IMR-90 (cell line): Measurements from ENCODE around the gene MRTFA. TPM values are rescaled to one million over a fixed set of nuclear protein-coding genes. Genes with fewer than 3 reads are reported as not detected.
"Not testable (repeated sequence)": the region's sequence is repeated elsewhere in the genome, so short reads cannot be mapped to it uniquely, and the experiment has no call there.

Experiments used
- ATAC-seq: fragments of 200-7000 bp; cut with Tn5 transposase; 2 replicates; pipeline ENCODE4 v1.9.1; 2020; ENCODE audit warnings: low read depth, mild to moderate bottlenecking, moderate library complexity
- BruUV-seq: library from RNA; stranded (reverse); fragments of 400-500 nt; replicated peaks from 2 replicates; lab custom pipeline; 2021; lab: Mats Ljungman, UMichigan
- CTCF ChIA-PET: fragments of 300-600 bp; formaldehyde crosslinking; extraction: SDS; loops from one replicate; lab custom pipeline; 2021; ENCODE audit warnings: antibody characterized with exemption; lab: Yijun Ruan, JAX
- POLR2A ChIA-PET: fragments of 300-600 bp; sonication (Branson Sonifier 250); formaldehyde crosslinking; loops from one replicate; lab custom pipeline; 2022; ENCODE audit warnings: antibody characterized with exemption; ENCODE audit not compliant: unreplicated experiment; lab: Charles Lee
- DNase-seq: peaks from one replicate; pipeline ENCODE4 v3.0.0; 2013
- H2AFZ ChIP-seq: replicated peaks from 2 replicates; pipeline ENCODE3; 2013; ENCODE audit warnings: low read length, mild to moderate bottlenecking; ENCODE audit not compliant: poor library complexity
- H2AK5ac ChIP-seq: 2 replicates; pipeline ENCODE4 v1.6.1; 2013; ENCODE audit warnings: low read depth, low read length, inconsistent platforms
- H2AK9ac ChIP-seq: replicated peaks from 2 replicates; pipeline ENCODE3; 2013; ENCODE audit warnings: mild to moderate bottlenecking, low read depth, low read length, moderate library complexity; ENCODE audit not compliant: poor library complexity
- H2BK120ac ChIP-seq: 2 replicates; pipeline ENCODE4 v1.6.1; 2013; ENCODE audit warnings: low read depth, low read length, inconsistent platforms
- H2BK15ac ChIP-seq: 3 replicates; pipeline ENCODE4 v1.6.1; 2013; ENCODE audit warnings: low read depth, low read length, inconsistent platforms
- H2BK20ac ChIP-seq: 2 replicates; pipeline ENCODE4 v1.6.1; 2013; ENCODE audit warnings: low read depth, mild to moderate bottlenecking, inconsistent platforms, low read length, moderate library complexity
- H2BK5ac ChIP-seq: 2 replicates; pipeline ENCODE4 v1.6.1; 2013; ENCODE audit warnings: mild to moderate bottlenecking, low read depth, low read length, inconsistent platforms; ENCODE audit not compliant: poor library complexity, severe bottlenecking
- H3K14ac ChIP-seq: replicated peaks from 2 replicates; pipeline ENCODE4 v1.6.1; 2013; ENCODE audit warnings: low read depth, low read length, inconsistent platforms
- H3K18ac ChIP-seq: 2 replicates; pipeline ENCODE4 v1.6.1; 2013; ENCODE audit warnings: low read depth, low read length, control low read depth
- H3K23ac ChIP-seq: 2 replicates; pipeline ENCODE4 v1.6.1; 2013; ENCODE audit warnings: low read depth, low read length, inconsistent platforms
- H3K27ac ChIP-seq: 2 replicates; pipeline ENCODE4 v1.5.1; 2013; ENCODE audit warnings: mild to moderate bottlenecking, control low read depth, low read length; ENCODE audit not compliant: insufficient read depth
- H3K27me3 ChIP-seq: 2 replicates; pipeline ENCODE4 v1.6.1; 2013; ENCODE audit warnings: low read length; ENCODE audit not compliant: control insufficient read depth, insufficient read depth
- H3K36me3 ChIP-seq: 2 replicates; pipeline ENCODE4 v1.6.1; 2013; ENCODE audit warnings: low read length, mixed read lengths; ENCODE audit not compliant: control insufficient read depth, insufficient read depth
- H3K4ac ChIP-seq: 2 replicates; pipeline ENCODE4 v1.6.1; 2013; ENCODE audit warnings: low read depth, low read length, inconsistent platforms
- H3K4me1 ChIP-seq: 2 replicates; pipeline ENCODE4 v1.6.1; 2013; ENCODE audit warnings: low read length, mixed read lengths; ENCODE audit not compliant: control insufficient read depth, insufficient read depth
- H3K4me2 ChIP-seq: 2 replicates; pipeline ENCODE4 v1.6.1; 2013; ENCODE audit warnings: low read depth, mild to moderate bottlenecking, control low read depth, low read length, moderate library complexity
- H3K4me3 ChIP-seq: 2 replicates; pipeline ENCODE4 v1.5.1; 2013; ENCODE audit warnings: low read depth, mild to moderate bottlenecking, control low read depth, low read length, moderate library complexity; ENCODE audit not compliant: insufficient read depth
- H3K56ac ChIP-seq: 2 replicates; pipeline ENCODE4 v1.6.1; 2013; ENCODE audit warnings: low read length, inconsistent platforms; ENCODE audit not compliant: insufficient read depth; ENCODE audit errors: extremely low read depth
- H3K79me1 ChIP-seq, 2 experiments: 2 replicates each; pipeline ENCODE4 v1.6.1; 2013; ENCODE audit warnings: low read length in 2 of 2, inconsistent platforms in 1 of 2, low read depth in 1 of 2
- H3K9ac ChIP-seq: 2 replicates; pipeline ENCODE4 v1.6.1; 2013; ENCODE audit warnings: low read depth, low read length, control low read depth
- H3K9me1 ChIP-seq: 2 replicates; pipeline ENCODE4 v1.6.1; 2013; ENCODE audit warnings: low read length, inconsistent platforms; ENCODE audit not compliant: insufficient read depth
- H3K9me3 ChIP-seq: 2 replicates; pipeline ENCODE4 v1.6.1; 2013; ENCODE audit warnings: low read length; ENCODE audit not compliant: control insufficient read depth, insufficient read depth
- H4K20me1 ChIP-seq: 2 replicates; pipeline ENCODE4 v1.6.1; 2013; ENCODE audit warnings: low read length, inconsistent platforms; ENCODE audit not compliant: insufficient read depth
- H4K5ac ChIP-seq: 2 replicates; pipeline ENCODE4 v1.6.1; 2013; ENCODE audit warnings: mild to moderate bottlenecking, low read depth, low read length, control low read depth
- H4K8ac ChIP-seq, 2 experiments: 2 replicates each; pipeline ENCODE4 v1.6.1; 2013; ENCODE audit warnings: low read depth in 2 of 2, low read length in 2 of 2, control low read depth in 1 of 2, inconsistent platforms in 1 of 2
- H4K91ac ChIP-seq: 2 replicates; pipeline ENCODE4 v1.6.1; 2013; ENCODE audit warnings: low read depth, low read length, inconsistent platforms; ENCODE audit not compliant: insufficient read depth
- WGBS, 2 experiments: methylation state at CpG; one replicate each; pipeline versions ENCODE4 v1.1.5 to v1.1.7; 2013; ENCODE audit warnings: missing lambda C conversion rate in 2 of 2; ENCODE audit not compliant: insufficient read length in 1 of 2; ENCODE audit errors: extremely low coverage in 2 of 2; 5-methylcytosine and 5-hydroxymethylcytosine counted together
- dilution Hi-C: fragments of 300-500 bp; cut with HindIII; formaldehyde crosslinking; loops from one replicate; pipeline ENCODE4 v1.14.3; 2018; ENCODE audit warnings: low sequenced_read_pairs; ENCODE audit not compliant: unreplicated experiment
- in situ Hi-C: fragments of 300-500 bp; cut with MboI; formaldehyde crosslinking; loops from 3 replicates; pipeline ENCODE4 v1.14.3; 2019; ENCODE audit warnings: low sequenced_read_pairs, inconsistent platforms, mixed read lengths
- intact Hi-C: fragments of 100-400 bp; cut with micrococcal nuclease; formaldehyde crosslinking; loops from 2 replicates; pipeline ENCODE4 v1.10.0; 2022
- polyA plus RNA-seq, 3 experiments: library from polyadenylated mRNA; depleted of rRNA; stranded (reverse); fragments of >200 nt; gene quantifications; 2 replicates each; pipeline ENCODE4 v1.2.3, GENCODE V29; 2012; ENCODE audit warnings: low replicate concordance in 1 of 3
- total RNA-seq: library from RNA; depleted of rRNA; stranded (reverse); fragments of >200 nt; gene quantifications from 2 replicates; pipeline ENCODE4 v1.2.3, GENCODE V29; 2012

MRTFA gene
- total and polyA plus RNA-seq, 2 of the 4 experiments (the other 2 are of a cell fraction), result 12.5 to 17.2 TPM

- in situ Hi-C loops, H2BK120ac ChIP-seq, H4K5ac ChIP-seq, H3K18ac ChIP-seq, BruUV-seq, H3K23ac ChIP-seq, H3K4me1 ChIP-seq, intact Hi-C loops, dilution Hi-C loops, POLR2A ChIA-PET, H2AK5ac ChIP-seq, H3K9ac ChIP-seq, H2BK20ac ChIP-seq, H3K4ac ChIP-seq, ATAC-seq, DNase-seq, H3K27ac ChIP-seq, H3K56ac ChIP-seq, H2AK9ac ChIP-seq, H3K4me3 ChIP-seq, H2AFZ ChIP-seq, H4K91ac ChIP-seq, H3K9me3 ChIP-seq, H3K4me2 ChIP-seq, H4K8ac ChIP-seq, H2BK15ac ChIP-seq, H3K27me3 ChIP-seq, H2BK5ac ChIP-seq, H3K14ac ChIP-seq, CTCF ChIA-PET: not testable (repeated sequence)
- Histone ChIP-seq H3K79me1 (peaks cover 28 to 64% of the 10 kb centered on the region in 2 experiments), H4K20me1 (peaks cover 30% of the 10 kb centered on the region), H3K36me3 (peaks cover 11% of the 10 kb centered on the region; the same call in 1 of the 2 replicates), H3K9me1 (peaks cover 18% of the 10 kb centered on the region)
- no CpG with 5 or more reads among the region's 1 CpG for WGBS, 2 experiments
Measured at GRCh38 chr22:40554023-40554422, 82.5 kb downstream of the MRTFA start.
